GM18519 (cell line): Measurements from ENCODE around the gene LRRC4C.

Source experiments
- ATAC-seq: cut with Tn5 transposase; IDR thresholded peaks from one replicate; pipeline ENCODE4 v1.9.1; 2021; ENCODE audit warnings: mild to moderate bottlenecking, moderate library complexity; ENCODE audit not compliant: unreplicated experiment, low FRiP score

Gene LRRC4C

DNA sequence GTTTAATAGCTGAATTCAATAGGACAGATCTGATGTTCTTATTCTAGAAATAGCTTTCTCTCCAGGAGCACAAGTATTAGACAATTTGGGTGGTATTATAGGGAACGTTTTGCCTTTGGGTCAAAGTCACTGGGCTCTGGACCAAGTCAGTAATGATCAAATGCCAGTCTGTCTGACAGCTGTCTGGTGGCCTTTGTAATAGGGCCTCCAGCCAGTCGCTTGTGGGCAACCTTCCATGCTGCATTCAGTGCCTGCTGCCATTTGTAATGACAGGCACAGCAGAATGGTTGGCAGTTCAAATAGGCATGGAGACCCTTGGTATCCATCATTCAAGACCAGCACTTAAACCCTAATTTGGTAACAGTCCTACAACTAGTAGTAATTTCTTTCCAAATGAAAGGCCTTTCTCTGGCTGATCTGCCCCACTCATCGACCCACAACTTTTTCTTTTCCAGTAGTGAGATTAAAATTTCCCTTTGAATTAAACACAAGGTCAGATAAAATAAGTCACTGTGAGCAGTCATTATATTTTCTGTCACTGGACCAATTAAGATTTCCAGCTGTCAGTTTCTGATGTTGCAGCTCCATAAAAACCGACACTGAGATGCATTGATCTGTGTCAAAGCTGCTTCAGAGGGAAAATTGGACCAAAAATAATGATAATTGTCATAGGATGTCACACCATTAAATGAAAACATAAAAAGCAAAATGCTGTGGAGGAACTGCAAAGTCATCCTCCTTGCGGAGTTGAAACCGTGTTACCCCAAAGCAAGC, 1038.1 kb downstream of the LRRC4C start:
- ATAC-seq: no peak

- no peak for ATAC-seq
These were observed 1041.8 kb downstream of the LRRC4C start for GRCh38 chr11:40417627-40418026.

DNA sequence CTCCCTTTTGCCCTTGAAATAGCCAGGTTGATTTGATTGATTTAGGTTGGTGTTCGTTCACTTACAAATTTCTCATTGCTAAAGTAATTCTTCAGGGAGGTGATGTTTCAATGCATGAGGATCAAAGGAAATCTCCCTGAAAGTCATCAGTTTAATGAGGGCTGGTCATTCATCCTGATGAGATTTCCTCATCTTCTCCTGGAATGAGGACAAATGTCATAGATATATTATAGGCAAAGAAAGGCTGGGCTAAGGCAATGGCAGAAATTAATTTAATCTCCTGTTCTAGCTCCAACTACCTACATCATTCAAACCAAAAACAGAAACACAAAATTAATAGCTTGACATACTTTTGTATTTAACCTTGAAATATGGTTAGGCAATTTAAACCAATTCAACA, 1052.1 kb downstream of the LRRC4C start:
- no peak for ATAC-seq

DNA sequence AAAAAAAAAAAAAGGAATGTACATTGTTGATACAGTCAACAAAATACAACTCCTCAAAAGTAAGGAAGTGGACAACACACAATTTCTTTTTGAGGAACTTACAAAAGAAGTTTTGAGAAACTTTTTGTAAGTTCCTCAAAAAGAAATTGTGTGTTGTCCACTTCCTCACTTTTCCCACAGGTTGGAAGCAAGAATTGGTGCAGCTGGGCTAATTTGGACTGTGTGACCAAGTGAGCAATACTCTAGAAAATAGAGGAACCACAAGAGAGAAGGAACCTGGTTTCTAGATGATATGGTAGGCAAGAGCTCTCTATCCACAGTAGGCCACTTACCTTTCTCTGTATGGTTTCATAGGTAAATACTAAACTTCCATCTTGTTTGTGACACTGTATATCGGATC, 1053.8 kb downstream of the LRRC4C start:
- no peak for ATAC-seq

GRCh38 chr11:40403321-40403720, 1056.1 kb downstream of the LRRC4C start:
- ATAC-seq: no peak

- no peak for ATAC-seq
These were observed 1058.2 kb downstream of the LRRC4C start for GRCh38 chr11:40401132-40401853.

- ATAC-seq: no peak
These were observed 1062.3 kb downstream of the LRRC4C start for GRCh38 chr11:40397141-40397540.

DNA sequence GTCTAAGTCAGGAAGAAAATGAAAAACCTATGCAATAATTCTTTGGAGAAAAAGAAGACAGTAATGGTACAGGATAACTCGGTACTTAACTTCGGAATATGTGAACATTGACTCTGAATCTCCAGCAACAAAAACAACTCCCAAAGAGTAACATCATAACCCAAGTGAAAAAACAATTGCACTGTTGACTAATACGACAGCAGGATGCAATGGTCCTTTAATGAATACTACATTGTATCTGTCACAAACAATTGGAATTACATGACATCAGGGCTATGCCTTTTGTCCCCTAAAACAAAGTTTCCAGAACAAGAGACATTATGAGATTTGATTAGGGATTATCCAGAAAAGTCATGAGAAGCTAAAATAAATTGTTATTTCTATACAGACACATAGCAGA, 1065.9 kb downstream of the LRRC4C start:
- no peak for ATAC-seq

- no peak for ATAC-seq
These were observed 1067.8 kb downstream of the LRRC4C start for GRCh38 chr11:40391679-40392078.

- no peak for ATAC-seq
These were observed 1071.2 kb downstream of the LRRC4C start for GRCh38 chr11:40388097-40388818.

- ATAC-seq: no peak
These were observed 1072.0 kb downstream of the LRRC4C start for GRCh38 chr11:40387240-40387980.

GRCh38 chr11:40384991-40385390, 1074.5 kb downstream of the LRRC4C start:
- ATAC-seq: no peak

- no peak for ATAC-seq
These were observed 1078.0 kb downstream of the LRRC4C start for GRCh38 chr11:40381481-40381880.

GRCh38 chr11:40380835-40381234, 1078.6 kb downstream of the LRRC4C start:
- no peak for ATAC-seq

GRCh38 chr11:40376331-40376730, 1083.1 kb downstream of the LRRC4C start:
- no peak for ATAC-seq

DNA sequence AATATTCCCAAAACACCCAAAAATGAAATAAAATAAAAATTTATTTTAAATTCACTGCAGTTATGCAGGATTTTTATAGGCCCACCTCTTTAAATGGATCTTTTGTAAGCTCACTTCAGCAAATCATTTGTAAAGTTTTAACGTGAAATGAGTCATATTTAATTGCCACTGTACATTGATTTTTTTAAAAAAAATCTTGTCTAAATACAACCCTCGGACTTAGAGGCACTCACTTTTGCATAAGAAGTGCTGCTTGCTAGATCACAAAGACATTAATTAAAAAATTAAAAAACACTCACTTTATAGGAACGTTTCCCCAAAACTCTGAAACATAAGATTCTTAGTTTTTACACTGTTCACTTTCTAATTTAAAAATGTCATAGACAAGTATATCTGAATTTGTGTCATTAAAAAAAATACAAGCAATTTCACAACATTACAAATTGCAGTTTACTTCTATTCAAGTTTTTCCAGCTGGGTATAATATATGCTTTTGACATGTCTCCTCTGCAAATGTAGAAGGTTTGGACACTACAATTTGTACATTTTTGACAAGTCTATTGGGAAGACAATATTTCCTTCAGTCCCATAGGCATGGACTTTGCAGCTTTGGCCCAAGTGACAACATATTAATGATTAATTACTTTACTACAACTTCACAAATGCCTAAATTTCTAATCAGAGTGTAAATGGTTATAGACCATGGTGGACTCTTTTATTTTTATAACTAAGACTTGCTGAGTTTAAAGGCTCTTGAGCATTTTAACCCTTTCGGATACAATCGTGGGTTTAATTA, 1088.4 kb downstream of the LRRC4C start:
- no peak for ATAC-seq

GRCh38 chr11:40360206-40360798, 1099.2 kb downstream of the LRRC4C start:
- no peak for ATAC-seq

GRCh38 chr11:40354121-40354520, 1105.3 kb downstream of the LRRC4C start:
- no peak for ATAC-seq

DNA sequence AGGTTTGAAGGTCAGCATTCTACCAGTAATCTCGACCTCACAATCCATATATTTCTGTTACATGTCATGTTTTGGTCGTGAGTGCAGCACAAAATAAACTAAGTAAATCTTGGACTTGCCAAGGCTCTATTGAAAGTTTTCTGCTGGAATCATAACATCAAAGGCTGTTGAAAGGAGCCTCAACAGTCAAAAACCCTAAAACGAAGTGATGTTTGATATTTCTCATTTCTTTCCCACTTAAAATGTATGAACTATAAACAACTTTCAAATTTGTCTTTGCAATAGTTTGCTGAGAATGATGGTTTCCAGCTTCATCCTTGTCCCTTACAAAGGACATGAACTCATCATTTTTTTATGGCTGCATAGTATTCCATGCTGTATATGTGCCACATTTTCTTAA, 1118.5 kb downstream of the LRRC4C start:
- no peak for ATAC-seq

- no peak for ATAC-seq
These were observed 1120.7 kb downstream of the LRRC4C start for GRCh38 chr11:40338739-40339138.
